Measurements from ENCODE around the gene SNTA1. TPM values are rescaled to one million over a fixed set of nuclear protein-coding genes. Genes with fewer than 3 reads are reported as not detected.
"Not testable (repeated sequence)": the region's sequence is repeated elsewhere in the genome, so short reads cannot be mapped to it uniquely, and the experiment has no call there.

Gene SNTA1
- polyA plus RNA-seq, 3 donors = 0.56 to 0.93 (median 0.63) TPM

DNA sequence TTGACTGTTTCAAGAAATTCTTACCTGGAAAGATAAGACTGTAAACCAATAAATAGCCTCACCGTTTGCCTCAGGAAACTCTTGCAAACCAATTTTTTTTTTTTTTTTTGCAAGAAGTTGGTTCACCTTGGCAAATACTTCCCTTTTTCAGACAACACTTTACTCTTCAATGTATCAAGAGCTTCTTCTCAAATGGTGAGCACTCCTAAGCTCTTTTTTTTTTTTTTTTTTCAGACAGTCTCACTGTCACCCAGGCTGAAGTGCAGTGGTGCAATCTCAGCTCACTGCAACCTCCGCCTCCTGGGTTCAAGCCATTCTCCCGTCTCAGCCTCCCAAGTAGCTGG, 22.7 kb upstream of the SNTA1 start:
- Histone ChIP-seq H3K4me3 (replicated peaks in 1 of 3; ENCODE audit: low read depth in 2 of 3, low read length in 3 of 3) (no peak overlapping the region), H3K4me2 (replicated peaks; ENCODE audit: extremely low read depth, low read length, poor library complexity, severe bottlenecking) (no peak overlapping the region), H2AFZ (ENCODE audit: insufficient read depth, low read depth, low read length, poor library complexity, severe bottlenecking) (no peak overlapping the region), H4K20me1 (ENCODE audit: insufficient read depth, low read length) (no peaks in the 10 kb centered on the region), H3K9ac (ENCODE audit: insufficient read depth, low read length, poor library complexity, severe bottlenecking) (no peak overlapping the region), H3K9me3 (replicated peaks in 1 of 2; ENCODE audit: control insufficient read depth in 1 of 2, insufficient read depth in 1 of 2, low read length in 2 of 2) (no peaks in the 10 kb centered on the region), H3K27me3 (ENCODE audit: control insufficient read depth in 2 of 2, insufficient read depth in 2 of 2, low read length in 2 of 2) (no peaks in the 10 kb centered on the region), H3K79me2 (ENCODE audit: insufficient read depth, low read length) (no peaks in the 10 kb centered on the region), H3K36me3 (replicated peaks in 1 of 2; ENCODE audit: control insufficient read depth in 1 of 2, insufficient read depth in 2 of 2, low read length in 2 of 2) (no peaks in the 10 kb centered on the region), H3K4me1 (ENCODE audit: control insufficient read depth in 1 of 2, insufficient read depth in 2 of 2, low read length in 2 of 2) (no peaks in the 10 kb centered on the region), H3K27ac (ENCODE audit: low read depth in 1 of 2, low read length in 2 of 2) (no peak overlapping the region)
- H3K4me3 Mint-ChIP-seq = no peak overlapping the region
- H3K9me3 Mint-ChIP-seq = no peaks in the 10 kb centered on the region
- no peak for DNase-seq
- TF ChIP-seq, protein P1, sequence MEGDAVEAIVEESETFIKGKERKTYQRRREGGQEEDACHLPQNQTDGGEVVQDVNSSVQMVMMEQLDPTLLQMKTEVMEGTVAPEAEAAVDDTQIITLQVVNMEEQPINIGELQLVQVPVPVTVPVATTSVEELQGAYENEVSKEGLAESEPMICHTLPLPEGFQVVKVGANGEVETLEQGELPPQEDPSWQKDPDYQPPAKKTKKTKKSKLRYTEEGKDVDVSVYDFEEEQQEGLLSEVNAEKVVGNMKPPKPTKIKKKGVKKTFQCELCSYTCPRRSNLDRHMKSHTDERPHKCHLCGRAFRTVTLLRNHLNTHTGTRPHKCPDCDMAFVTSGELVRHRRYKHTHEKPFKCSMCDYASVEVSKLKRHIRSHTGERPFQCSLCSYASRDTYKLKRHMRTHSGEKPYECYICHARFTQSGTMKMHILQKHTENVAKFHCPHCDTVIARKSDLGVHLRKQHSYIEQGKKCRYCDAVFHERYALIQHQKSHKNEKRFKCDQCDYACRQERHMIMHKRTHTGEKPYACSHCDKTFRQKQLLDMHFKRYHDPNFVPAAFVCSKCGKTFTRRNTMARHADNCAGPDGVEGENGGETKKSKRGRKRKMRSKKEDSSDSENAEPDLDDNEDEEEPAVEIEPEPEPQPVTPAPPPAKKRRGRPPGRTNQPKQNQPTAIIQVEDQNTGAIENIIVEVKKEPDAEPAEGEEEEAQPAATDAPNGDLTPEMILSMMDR (IDR thresholded peaks at IDR 0.05) = no peak
- peaks cover 2% of the 10 kb centered on the region for H3K4me1 Mint-ChIP-seq
- H3K36me3 Mint-ChIP-seq = no peaks in the 10 kb centered on the region
- no CpG with 5 or more reads among the region's 3 CpGs for WGBS (ENCODE audit: insufficient coverage)
- intact Hi-C loops (cut with micrococcal nuclease) = no loop called here
- H3K27ac Mint-ChIP-seq = no peak overlapping the region
- H3K27me3 Mint-ChIP-seq (ENCODE audit: low read depth in 3 of 3) = peaks cover 2 to 4% (median 4%) of the 10 kb centered on the region in 3 donors

DNA sequence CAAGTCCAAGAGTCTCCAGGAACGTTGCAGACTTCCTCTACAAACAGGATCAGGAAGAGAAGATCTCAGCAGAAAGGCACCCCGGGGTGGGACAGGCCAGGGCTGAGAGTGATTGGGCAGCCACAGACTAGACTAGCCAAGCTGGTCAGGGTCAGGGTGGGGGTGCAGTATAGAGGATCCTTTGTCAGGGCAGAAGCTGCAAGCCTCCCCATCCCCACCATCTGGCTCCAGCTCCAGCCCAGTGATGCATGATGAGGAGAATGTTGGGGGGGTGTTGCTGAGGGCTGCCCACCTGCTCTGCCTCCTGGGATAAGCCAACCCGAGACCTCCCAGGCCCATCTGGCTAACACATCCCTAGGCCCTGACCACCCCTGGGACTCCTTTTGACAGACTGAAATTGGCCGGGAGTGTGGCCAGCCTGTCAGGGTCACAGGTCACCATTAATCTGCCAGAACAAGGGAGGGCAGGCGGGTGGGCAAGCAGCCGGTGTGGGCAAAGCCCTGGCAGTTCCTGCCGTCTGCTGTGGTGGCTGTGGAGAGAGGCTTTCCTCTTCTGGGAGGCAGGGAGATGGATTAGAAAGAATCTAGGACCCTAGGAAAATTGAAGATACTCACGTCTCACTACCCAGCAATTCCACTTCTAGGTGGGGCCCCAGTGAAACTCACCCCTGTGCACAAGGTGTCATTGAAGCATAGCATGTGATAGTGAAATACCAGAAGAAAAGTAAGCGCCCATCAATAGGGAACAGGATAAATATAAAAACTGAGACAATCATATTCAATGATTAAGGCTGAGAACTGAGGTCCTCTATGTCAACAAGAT, 22.1 kb upstream of the SNTA1 start:
- no peak overlapping the region for H3K4me3 Mint-ChIP-seq
- H2AFZ ChIP-seq (ENCODE audit: insufficient read depth, low read depth, low read length, poor library complexity, severe bottlenecking) = no peak overlapping the region

DNA sequence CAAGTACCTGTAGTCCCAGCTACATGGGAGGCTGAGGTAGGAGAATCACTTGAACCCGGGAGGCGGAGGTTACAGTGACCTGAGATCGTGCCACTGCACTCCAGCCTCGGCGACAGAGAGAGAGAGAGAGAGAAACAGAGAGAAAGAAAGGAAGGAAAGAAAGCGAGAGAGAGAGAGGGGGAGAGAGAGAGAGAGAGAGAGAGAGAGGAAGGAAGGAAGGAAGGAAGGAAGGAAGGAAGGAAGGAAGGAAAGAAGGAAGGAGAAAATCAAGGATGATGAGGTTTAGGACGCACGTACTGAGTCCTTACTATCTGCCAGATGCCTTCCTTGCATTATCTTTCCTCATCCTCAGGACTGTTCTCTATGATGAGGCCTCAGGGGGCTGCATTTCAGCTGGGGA, 21.2 kb upstream of the SNTA1 start:
- H3K27ac Mint-ChIP-seq; H3K4me3 Mint-ChIP-seq; H3K9me3 ChIP-seq (replicated peaks in 1 of 2; ENCODE audit: control insufficient read depth in 1 of 2, insufficient read depth in 1 of 2, low read length in 2 of 2); H3K9ac ChIP-seq (ENCODE audit: insufficient read depth, low read length, poor library complexity, severe bottlenecking); H3K27me3 ChIP-seq (ENCODE audit: control insufficient read depth in 2 of 2, insufficient read depth in 2 of 2, low read length in 2 of 2); H3K4me1 Mint-ChIP-seq; H3K9me3 Mint-ChIP-seq; H3K4me3 ChIP-seq (replicated peaks in 1 of 3; ENCODE audit: low read depth in 2 of 3, low read length in 3 of 3); intact Hi-C loops (cut with micrococcal nuclease); H3K36me3 Mint-ChIP-seq; H3K4me2 ChIP-seq (replicated peaks; ENCODE audit: extremely low read depth, low read length, poor library complexity, severe bottlenecking); H3K36me3 ChIP-seq (replicated peaks in 1 of 2; ENCODE audit: control insufficient read depth in 1 of 2, insufficient read depth in 2 of 2, low read length in 2 of 2); H3K27me3 Mint-ChIP-seq (ENCODE audit: low read depth in 3 of 3); H3K4me1 ChIP-seq (ENCODE audit: control insufficient read depth in 1 of 2, insufficient read depth in 2 of 2, low read length in 2 of 2); H4K20me1 ChIP-seq (ENCODE audit: insufficient read depth, low read length); H2AFZ ChIP-seq (ENCODE audit: insufficient read depth, low read depth, low read length, poor library complexity, severe bottlenecking); H3K27ac ChIP-seq (ENCODE audit: low read depth in 1 of 2, low read length in 2 of 2); H3K79me2 ChIP-seq (ENCODE audit: insufficient read depth, low read length); DNase-seq: not testable (repeated sequence)
- WGBS (ENCODE audit: insufficient coverage) = 91% methylated on average over 6 of the region's 8 CpGs

More for the DNA sequence above, 22.1 kb upstream of the SNTA1 start:
- TF ChIP-seq, protein P1 (IDR thresholded peaks at IDR 0.05) = no peak
- H3K27ac ChIP-seq (ENCODE audit: low read depth in 1 of 2, low read length in 2 of 2) = no peak overlapping the region
- no peak overlapping the region for H3K4me2 ChIP-seq (replicated peaks; ENCODE audit: extremely low read depth, low read length, poor library complexity, severe bottlenecking)
- no peaks in the 10 kb centered on the region for H4K20me1 ChIP-seq (ENCODE audit: insufficient read depth, low read length)
- Mint-ChIP-seq H3K27me3 (ENCODE audit: low read depth in 3 of 3) (peaks cover 2 to 4% (median 4%) of the 10 kb centered on the region in 3 donors), H3K4me1 (peaks cover 2% of the 10 kb centered on the region), H3K27ac (no peak overlapping the region), H3K9me3 (no peaks in the 10 kb centered on the region), H3K36me3 (no peaks in the 10 kb centered on the region)
- no peak for DNase-seq
- H3K4me1 ChIP-seq (ENCODE audit: control insufficient read depth in 1 of 2, insufficient read depth in 2 of 2, low read length in 2 of 2) = no peaks in the 10 kb centered on the region
- H3K9me3 ChIP-seq (replicated peaks in 1 of 2; ENCODE audit: control insufficient read depth in 1 of 2, insufficient read depth in 1 of 2, low read length in 2 of 2) = no peaks in the 10 kb centered on the region
- no peaks in the 10 kb centered on the region for H3K79me2 ChIP-seq (ENCODE audit: insufficient read depth, low read length)
- WGBS (ENCODE audit: insufficient coverage) = 67% methylated on average over 2 of the region's 9 CpGs
- H3K9ac ChIP-seq (ENCODE audit: insufficient read depth, low read length, poor library complexity, severe bottlenecking) = no peak overlapping the region
- no peaks in the 10 kb centered on the region for H3K36me3 ChIP-seq (replicated peaks in 1 of 2; ENCODE audit: control insufficient read depth in 1 of 2, insufficient read depth in 2 of 2, low read length in 2 of 2)
- no peaks in the 10 kb centered on the region for H3K27me3 ChIP-seq (ENCODE audit: control insufficient read depth in 2 of 2, insufficient read depth in 2 of 2, low read length in 2 of 2)
- intact Hi-C loops (cut with micrococcal nuclease) = no loop called here
- no peak overlapping the region for H3K4me3 ChIP-seq (replicated peaks in 1 of 3; ENCODE audit: low read depth in 2 of 3, low read length in 3 of 3)

Measured in CD14-positive monocyte (primary cell).